Endodermal cell (in vitro differentiated cells): Measurements from ENCODE around the gene FBXL13. TPM values are rescaled to one million over a fixed set of nuclear protein-coding genes. Genes with fewer than 3 reads are reported as not detected.

Source experiments
- DNase-seq: peaks from one replicate; pipeline ENCODE4 v3.0.0-alpha.2; 2017
- H3K27ac ChIP-seq: 2 replicates; pipeline ENCODE4 v1.5.1; 2013; ENCODE audit warnings: mild to moderate bottlenecking, low read depth, low read length, moderate library complexity
- H3K27me3 ChIP-seq: 2 replicates; pipeline ENCODE4 v1.6.1; 2013; ENCODE audit warnings: mild to moderate bottlenecking, low read length, moderate library complexity; ENCODE audit not compliant: insufficient read depth, control insufficient read depth, poor library complexity, severe bottlenecking
- H3K36me3 ChIP-seq: 2 replicates; pipeline ENCODE4 v1.7.0; 2013; ENCODE audit warnings: mild to moderate bottlenecking, low read length, moderate library complexity; ENCODE audit not compliant: control insufficient read depth, insufficient read depth
- H3K4me1 ChIP-seq: one replicate; pipeline ENCODE4 v1.7.0; 2013; ENCODE audit warnings: low read length; ENCODE audit not compliant: control insufficient read depth, insufficient read depth
- H3K4me3 ChIP-seq: 2 replicates; pipeline ENCODE4 v1.5.1; 2013; ENCODE audit warnings: mild to moderate bottlenecking, low read length, moderate library complexity
- H3K9ac ChIP-seq: 2 replicates; pipeline ENCODE4 v1.6.1; 2013; ENCODE audit warnings: mild to moderate bottlenecking, low read length, moderate library complexity; ENCODE audit not compliant: poor library complexity, severe bottlenecking; ENCODE audit errors: extremely low read depth
- H3K9me3 ChIP-seq: 2 replicates; pipeline ENCODE4 v1.6.1; 2013; ENCODE audit warnings: mild to moderate bottlenecking, low read length, moderate library complexity; ENCODE audit not compliant: control insufficient read depth
- H3K27ac Mint-ChIP-seq: 2 replicates; pipeline ENCODE4 v1.8.0; 2020; ENCODE audit warnings: mixed read lengths
- H3K27me3 Mint-ChIP-seq: 2 replicates; pipeline ENCODE4 v1.8.0; 2021; ENCODE audit warnings: mild to moderate bottlenecking, mixed read lengths; ENCODE audit not compliant: insufficient read depth
- H3K36me3 Mint-ChIP-seq: 2 replicates; pipeline ENCODE4 v1.8.0; 2020; ENCODE audit warnings: low read depth, mixed read lengths
- H3K4me1 Mint-ChIP-seq: 2 replicates; pipeline ENCODE4 v1.8.0; 2020; ENCODE audit warnings: mixed read lengths
- H3K4me3 Mint-ChIP-seq: 2 replicates; pipeline ENCODE4 v1.8.0; 2020; ENCODE audit warnings: mild to moderate bottlenecking, moderate library complexity, mixed read lengths
- H3K9me3 Mint-ChIP-seq: 2 replicates; pipeline ENCODE4 v1.8.0; 2020; ENCODE audit warnings: mild to moderate bottlenecking, mixed read lengths
- CTCF ChIP-seq: fragments of 200-600 bp; sonication (generic); conservative IDR thresholded peaks from 2 replicates; pipeline ENCODE4 v1.5.0; 2021; ENCODE audit warnings: antibody characterized with exemption, mild to moderate bottlenecking
- WGBS, 2 experiments: methylation state at CpG; one replicate each; pipeline versions ENCODE4 v1.1.5 to v1.1.7; 2013; ENCODE audit warnings: missing lambda C conversion rate in 2 of 2, mixed read lengths in 1 of 2; ENCODE audit not compliant: insufficient coverage in 1 of 2, insufficient read length in 1 of 2; 5-methylcytosine and 5-hydroxymethylcytosine counted together
- total RNA-seq, 2 donors: library from RNA; stranded (reverse); fragmentation: NEBNext Ultra II Directional in 1 of 2; extraction: Animal tissue kit (Norgen Biotek cat#: 25700) in 1 of 2; gene quantifications; 2 replicates in 1 of 2; 3 replicates in 1 of 2; pipeline ENCODE4 v1.2.1, GENCODE V29; 2021

FBXL13 gene
- total RNA-seq, 2 donors from 2014 or later = 2.1 to 2.7 TPM

DNA sequence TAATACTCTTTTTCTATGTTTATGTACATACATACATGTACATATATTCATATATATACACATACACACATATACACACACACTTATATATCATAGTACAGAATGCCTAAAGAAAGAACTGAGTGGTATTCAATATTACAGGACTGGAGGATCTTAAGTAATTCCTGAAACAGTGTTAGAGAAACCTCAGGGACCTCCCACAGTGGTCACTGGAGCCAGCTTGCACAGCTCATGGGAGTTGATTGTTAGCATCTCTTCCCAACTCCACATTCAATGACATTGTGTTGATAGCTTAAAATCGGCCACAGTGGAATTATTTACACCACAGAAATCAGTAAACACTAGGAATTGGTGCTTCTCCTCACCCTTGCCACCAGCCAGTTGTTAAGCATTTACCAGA lies 155.8 kb downstream of the FBXL13 start:
- no peak overlapping the region for H3K4me3 ChIP-seq
- H3K27me3 ChIP-seq = no peaks in the 10 kb centered on the region
- no peaks in the 10 kb centered on the region for H3K9me3 ChIP-seq
- no peak overlapping the region for H3K27ac ChIP-seq
- Mint-ChIP-seq H3K27ac (no peak overlapping the region), H3K9me3 (no peaks in the 10 kb centered on the region), H3K27me3 (no peaks in the 10 kb centered on the region), H3K36me3 (peaks cover 1% of the 10 kb centered on the region), H3K4me1 (peaks cover 11% of the 10 kb centered on the region), H3K4me3 (no peak overlapping the region)
- WGBS, 2 experiments = 83% methylated on average over 1 of the region's 1 CpG; no CpG with 5 or more reads in 1 of the 2 experiments
- no peak for TF ChIP-seq CTCF
- H3K4me1 ChIP-seq = no peaks in the 10 kb centered on the region
- no peak overlapping the region for H3K9ac ChIP-seq
- no peaks in the 10 kb centered on the region for H3K36me3 ChIP-seq
- no peak for DNase-seq

DNA sequence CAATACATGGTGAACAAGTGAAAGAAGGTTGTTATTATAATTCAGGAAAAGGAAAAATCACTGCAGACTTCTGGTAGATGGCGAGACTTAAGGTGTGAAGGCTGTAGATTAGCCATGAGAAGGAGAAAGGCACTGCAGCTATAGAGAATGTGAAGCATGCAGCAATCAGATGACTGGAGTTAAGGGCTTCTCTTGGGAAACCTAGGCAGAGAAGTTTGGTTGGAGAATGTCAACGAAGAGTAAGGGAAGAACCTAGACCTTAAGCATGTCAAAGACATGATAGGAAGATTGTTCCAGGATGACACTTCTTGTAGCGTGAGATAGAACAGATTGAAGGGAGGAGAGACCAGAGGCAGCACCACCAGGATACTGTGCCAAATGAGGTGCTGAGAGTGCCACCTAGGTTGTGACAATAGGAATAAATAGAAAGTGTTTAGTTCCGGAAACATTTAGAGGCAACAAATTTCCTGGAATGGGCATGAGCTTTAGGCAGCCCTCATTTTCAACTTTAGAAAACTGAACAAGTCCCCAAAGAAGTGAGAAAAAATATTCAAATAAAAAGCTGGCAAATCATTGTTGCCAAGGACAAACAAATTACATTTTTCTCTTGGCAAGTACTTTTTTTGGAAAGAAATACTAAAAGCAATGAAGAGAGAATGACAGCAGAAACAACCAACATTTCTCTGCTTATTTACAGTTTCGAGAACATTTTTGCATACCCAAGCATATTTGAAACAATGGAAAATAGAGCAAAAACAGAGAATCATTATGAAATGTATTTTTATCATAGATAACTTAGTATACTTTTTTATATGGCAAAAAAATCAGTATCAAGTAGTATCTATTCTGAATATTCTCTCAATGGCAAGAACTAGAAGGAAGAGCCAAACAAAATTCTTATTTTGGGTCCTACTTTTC lies 156.9 kb downstream of the FBXL13 start:
- DNase-seq = no peak
- Mint-ChIP-seq H3K4me1 (peaks cover 15% of the 10 kb centered on the region), H3K4me3 (no peak overlapping the region), H3K9me3 (no peaks in the 10 kb centered on the region), H3K27me3 (no peaks in the 10 kb centered on the region), H3K27ac (no peak overlapping the region), H3K36me3 (no peaks in the 10 kb centered on the region)
- no peak overlapping the region for H3K4me3 ChIP-seq
- no peaks in the 10 kb centered on the region for H3K9me3 ChIP-seq
- peak; percentile 21 for TF ChIP-seq CTCF
- H3K27me3 ChIP-seq = no peaks in the 10 kb centered on the region
- no peak overlapping the region for H3K27ac ChIP-seq
- no peak overlapping the region for H3K9ac ChIP-seq
- H3K36me3 ChIP-seq = no peaks in the 10 kb centered on the region
- H3K4me1 ChIP-seq = no peaks in the 10 kb centered on the region
- 84 to 85% methylated on average over 4 to 5 of the region's 5 CpGs for WGBS, 2 experiments

DNA sequence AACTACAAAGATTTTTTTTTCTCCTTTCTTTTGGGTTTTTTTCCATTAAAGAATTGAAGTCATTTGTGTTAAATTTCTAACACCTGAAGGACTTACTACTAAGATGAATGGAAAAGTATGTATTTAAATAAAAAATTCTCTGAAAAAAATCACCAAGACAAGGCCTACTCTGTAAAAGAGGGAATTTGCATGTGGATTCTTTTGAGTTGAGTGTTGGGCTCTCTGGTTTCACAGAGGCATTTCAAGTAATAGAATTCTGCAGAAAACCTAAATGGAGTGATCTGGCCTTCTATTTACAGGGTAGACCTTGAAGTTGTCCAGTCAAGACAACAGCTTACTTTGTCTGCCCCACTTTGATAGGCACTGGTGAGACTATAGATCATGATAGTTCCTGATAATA lies 157.7 kb downstream of the FBXL13 start:
- H3K9me3 ChIP-seq = no peaks in the 10 kb centered on the region
- Mint-ChIP-seq H3K9me3 (no peaks in the 10 kb centered on the region), H3K36me3 (no peaks in the 10 kb centered on the region), H3K4me1 (peaks cover 16% of the 10 kb centered on the region), H3K4me3 (no peak overlapping the region), H3K27ac (no peak overlapping the region), H3K27me3 (no peaks in the 10 kb centered on the region)
- TF ChIP-seq CTCF = no peak
- no peak for DNase-seq
- no peaks in the 10 kb centered on the region for H3K27me3 ChIP-seq
- H3K27ac ChIP-seq = no peak overlapping the region
- H3K4me1 ChIP-seq = no peaks in the 10 kb centered on the region
- no peak overlapping the region for H3K4me3 ChIP-seq
- no peak overlapping the region for H3K9ac ChIP-seq
- no peaks in the 10 kb centered on the region for H3K36me3 ChIP-seq
